H1 (cell line): ENCODE results near the gene MLKL.
"Not testable (repeated sequence)": the region's sequence is repeated elsewhere in the genome, so short reads cannot be mapped to it uniquely, and the experiment has no call there.

ENCODE experiments used
- ATF3 ChIP-seq: IDR thresholded peaks from 2 replicates; pipeline ENCODE4 v1.6.1; 2011; ENCODE audit warnings: low read depth, mild to moderate bottlenecking, low read length; ENCODE audit not compliant: insufficient read depth
- CHD2 ChIP-seq: IDR thresholded peaks from 2 replicates; pipeline ENCODE4 v1.6.1; 2012; ENCODE audit warnings: low read length, improper control_type of control experiment
- EZH2 ChIP-seq: fragments of 200-600 bp; sonication (generic); IDR thresholded peaks from 2 replicates; pipeline ENCODE4 v1.7.1; 2012; ENCODE audit warnings: low read depth, mild to moderate bottlenecking, moderate library complexity, low read length, inconsistent platforms; ENCODE audit not compliant: severe bottlenecking
- GABPA ChIP-seq: IDR thresholded peaks from 2 replicates; pipeline ENCODE4 v1.6.1; 2011; ENCODE audit warnings: mild to moderate bottlenecking, low read length, moderate library complexity, borderline replicate concordance; ENCODE audit not compliant: insufficient read depth
- POLR2A ChIP-seq, 2 experiments: IDR thresholded peaks; 1 replicate in 1 of 2; 2 replicates in 1 of 2; pipeline ENCODE4 v1.6.1; 2011; ENCODE audit warnings: low read depth in 2 of 2, low read length in 2 of 2, mild to moderate bottlenecking in 2 of 2; ENCODE audit errors: control extremely low read depth in 1 of 2
- POLR2AphosphoS5 ChIP-seq: IDR thresholded peaks from 2 replicates; pipeline ENCODE4 v1.6.1; 2011; ENCODE audit warnings: low read depth, low read length
- RAD21 ChIP-seq, 2 experiments: IDR thresholded peaks in 1 of 2; conservative IDR thresholded peaks in 1 of 2; 2 replicates each; pipeline ENCODE4 v1.6.1; 2011; ENCODE audit warnings: low read depth in 2 of 2, low read length in 2 of 2, improper control_type of control experiment in 1 of 2, inconsistent platforms in 1 of 2, mild to moderate bottlenecking in 1 of 2, moderate library complexity in 1 of 2
- SIX5 ChIP-seq: IDR thresholded peaks from 2 replicates; pipeline ENCODE4 v1.6.1; 2011; ENCODE audit warnings: mild to moderate bottlenecking, low read depth, low read length
- SUZ12 ChIP-seq: fragments of 200-600 bp; sonication (generic); IDR thresholded peaks from 2 replicates; pipeline ENCODE4 v1.6.1; 2012; ENCODE audit warnings: mild to moderate bottlenecking, inconsistent platforms, low read length, moderate library complexity, mixed read lengths
- TBP ChIP-seq: IDR thresholded peaks from 2 replicates; pipeline ENCODE4 v1.6.1; 2011; ENCODE audit warnings: low read depth, low read length, improper control_type of control experiment
- TCF12 ChIP-seq: IDR thresholded peaks from 2 replicates; pipeline ENCODE4 v1.6.1; 2011; ENCODE audit warnings: low read depth, mild to moderate bottlenecking, low read length
- YY1 ChIP-seq: IDR thresholded peaks from 2 replicates; pipeline ENCODE4 v1.6.1; 2011; ENCODE audit warnings: low read depth, mild to moderate bottlenecking, low read length
- TF ChIP-seq, protein P1 (sequence below), 3 experiments: IDR thresholded peaks; 1 replicate in 2 of 3; 2 replicates in 1 of 3; pipeline versions ENCODE4 v1.5.1 to v1.6.1; 2011; ENCODE audit warnings: low read length in 3 of 3, mild to moderate bottlenecking in 3 of 3, inconsistent platforms in 2 of 3, low read depth in 1 of 3, moderate library complexity in 1 of 3; ENCODE audit not compliant: insufficient read depth in 1 of 3; ENCODE audit errors: control extremely low read depth in 1 of 3

DNA sequence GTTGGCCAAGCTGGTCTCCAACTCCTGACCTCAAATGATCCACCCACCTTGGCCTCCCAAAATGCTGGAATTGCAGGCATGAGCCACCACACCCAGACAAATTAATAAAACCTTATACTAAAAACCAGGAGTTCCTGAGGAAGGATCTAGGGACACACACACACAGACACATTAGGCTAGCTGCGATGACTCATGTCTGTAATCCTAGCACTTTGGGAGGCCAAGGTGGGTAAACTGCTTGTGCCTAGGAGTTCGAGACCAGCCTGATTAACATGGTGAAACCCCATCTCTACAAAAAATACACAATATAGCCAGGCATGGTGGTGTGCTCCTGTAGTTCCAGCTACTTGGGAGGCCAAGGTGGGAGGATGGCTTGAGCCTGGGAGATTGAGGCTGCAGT lies 47.8 kb downstream of the MLKL start:
- TF ChIP-seq SUZ12; YY1; ATF3; POLR2A (IDR thresholded peaks at IDR 0.05; ENCODE audit: control extremely low read depth in 1 of 2, low read depth in 2 of 2, low read length in 2 of 2); TBP; CHD2; EZH2; TCF12; POLR2AphosphoS5; RAD21 (IDR thresholded peaks at IDR 0.05 in 1 of 2, conservative IDR thresholded peaks at IDR 0.05 in 1 of 2; ENCODE audit: low read depth in 2 of 2, low read length in 2 of 2); GABPA; SIX5: not testable (repeated sequence)
- TF ChIP-seq, protein P1, sequence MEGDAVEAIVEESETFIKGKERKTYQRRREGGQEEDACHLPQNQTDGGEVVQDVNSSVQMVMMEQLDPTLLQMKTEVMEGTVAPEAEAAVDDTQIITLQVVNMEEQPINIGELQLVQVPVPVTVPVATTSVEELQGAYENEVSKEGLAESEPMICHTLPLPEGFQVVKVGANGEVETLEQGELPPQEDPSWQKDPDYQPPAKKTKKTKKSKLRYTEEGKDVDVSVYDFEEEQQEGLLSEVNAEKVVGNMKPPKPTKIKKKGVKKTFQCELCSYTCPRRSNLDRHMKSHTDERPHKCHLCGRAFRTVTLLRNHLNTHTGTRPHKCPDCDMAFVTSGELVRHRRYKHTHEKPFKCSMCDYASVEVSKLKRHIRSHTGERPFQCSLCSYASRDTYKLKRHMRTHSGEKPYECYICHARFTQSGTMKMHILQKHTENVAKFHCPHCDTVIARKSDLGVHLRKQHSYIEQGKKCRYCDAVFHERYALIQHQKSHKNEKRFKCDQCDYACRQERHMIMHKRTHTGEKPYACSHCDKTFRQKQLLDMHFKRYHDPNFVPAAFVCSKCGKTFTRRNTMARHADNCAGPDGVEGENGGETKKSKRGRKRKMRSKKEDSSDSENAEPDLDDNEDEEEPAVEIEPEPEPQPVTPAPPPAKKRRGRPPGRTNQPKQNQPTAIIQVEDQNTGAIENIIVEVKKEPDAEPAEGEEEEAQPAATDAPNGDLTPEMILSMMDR (IDR thresholded peaks at IDR 0.05; ENCODE audit: control extremely low read depth in 1 of 3, insufficient read depth in 1 of 3, low read depth in 1 of 3, low read length in 3 of 3) = not testable (repeated sequence)
